Neural cell (in vitro differentiated cells): ENCODE results near the gene ZNF587. TPM values are rescaled to one million over a fixed set of nuclear protein-coding genes. Genes with fewer than 3 reads are reported as not detected.

ENCODE experiments used
- H2AFZ ChIP-seq: fragments of 200-600, 300-800 bp; sonication (generic), shearing (Covaris generic); 2 replicates; pipeline ENCODE4 v1.6.0; 2014; ENCODE audit warnings: low read depth, mild to moderate bottlenecking, antibody characterized with exemption, low read length, moderate library complexity
- H3F3A ChIP-seq: fragments of 200-600 bp; shearing (Covaris generic); 2 replicates; pipeline ENCODE4 v1.6.1; 2016; ENCODE audit warnings: mild to moderate bottlenecking, moderate library complexity, mixed read lengths, antibody characterized with exemption, low read length; ENCODE audit not compliant: insufficient read depth, poor library complexity, severe bottlenecking
- H3K27ac ChIP-seq: fragments of 200-600, 300-800 bp; sonication (generic), shearing (Covaris generic); 2 replicates; pipeline ENCODE4 v1.5.1; 2014; ENCODE audit warnings: mild to moderate bottlenecking, low read length, moderate library complexity
- H3K27me3 ChIP-seq: fragments of 300-800, 200-600 bp; sonication (generic), shearing (Covaris generic); 2 replicates; pipeline ENCODE4 v1.6.0; 2014; ENCODE audit warnings: mild to moderate bottlenecking, low read depth, low read length, moderate library complexity; ENCODE audit not compliant: insufficient read depth
- H3K36me3 ChIP-seq: fragments of 300-800, 200-600 bp; sonication (generic), shearing (Covaris generic); 2 replicates; pipeline ENCODE4 v1.5.1; 2014; ENCODE audit warnings: mild to moderate bottlenecking, antibody characterized with exemption, low read length, moderate library complexity; ENCODE audit not compliant: insufficient read depth
- H3K4me2 ChIP-seq: fragments of 300-800, 200-600 bp; sonication (generic), shearing (Covaris generic); 2 replicates; pipeline ENCODE4 v1.6.0; 2014; ENCODE audit warnings: mild to moderate bottlenecking, low read length
- H3K4me3 ChIP-seq: fragments of 300-800, 200-600 bp; sonication (generic), shearing (Covaris generic); 2 replicates; pipeline ENCODE4 v1.5.1; 2014; ENCODE audit warnings: mild to moderate bottlenecking, low read length, moderate library complexity
- H3K79me2 ChIP-seq: fragments of 200-600 bp; shearing (Covaris generic); replicated peaks from 2 replicates; pipeline ENCODE4 v1.6.0; 2014; ENCODE audit warnings: mild to moderate bottlenecking, low read length, moderate library complexity; ENCODE audit not compliant: insufficient read depth
- H3K9ac ChIP-seq: fragments of 300-800, 200-600 bp; sonication (generic), shearing (Covaris generic); 2 replicates; pipeline ENCODE4 v1.6.1; 2016; ENCODE audit warnings: mild to moderate bottlenecking, low read length, mixed read lengths
- H3K9me2 ChIP-seq: fragments of 200-600 bp; shearing (Covaris generic); 2 replicates; pipeline ENCODE4 v1.6.1; 2016; ENCODE audit warnings: mild to moderate bottlenecking, low read length, mixed read lengths; ENCODE audit not compliant: insufficient read depth
- H3K9me3 ChIP-seq: fragments of 200-600, 300-800 bp; sonication (generic), shearing (Covaris generic); 2 replicates; pipeline ENCODE4 v1.6.1; 2016; ENCODE audit warnings: mild to moderate bottlenecking, mixed run types, low read length, moderate library complexity, mixed read lengths
- H4K20me1 ChIP-seq: fragments of 200-600 bp; shearing (Covaris generic); 2 replicates; pipeline ENCODE4 v1.6.1; 2016; ENCODE audit warnings: mild to moderate bottlenecking, mixed run types; ENCODE audit not compliant: insufficient read depth
- CTCF ChIP-seq: fragments of 450-650 bp; IDR thresholded peaks from 2 replicates; pipeline ENCODE4 v1.5.1; 2014; ENCODE audit warnings: antibody characterized with exemption, mild to moderate bottlenecking, moderate library complexity; ENCODE audit not compliant: poor library complexity, severe bottlenecking
- EP300 ChIP-seq: fragments of 450-650 bp; conservative IDR thresholded peaks from 2 replicates; pipeline ENCODE4 v1.6.1; 2014; ENCODE audit warnings: antibody characterized with exemption, mild to moderate bottlenecking, moderate library complexity; ENCODE audit not compliant: poor library complexity, severe bottlenecking
- EZH2 ChIP-seq: fragments of 200-600, 300-800 bp; shearing (Covaris generic), sonication (generic); IDR thresholded peaks from 2 replicates; pipeline ENCODE4 v1.6.1; 2014; ENCODE audit warnings: antibody characterized with exemption, low read length, borderline replicate concordance, mild to moderate bottlenecking; ENCODE audit not compliant: insufficient read depth, poor library complexity, severe bottlenecking
- MXI1 ChIP-seq: fragments of 450-650 bp; conservative IDR thresholded peaks from 2 replicates; pipeline ENCODE4 v1.6.1; 2014; ENCODE audit warnings: antibody characterized with exemption, mild to moderate bottlenecking; ENCODE audit not compliant: poor library complexity, severe bottlenecking
- POLR2AphosphoS5 ChIP-seq: IDR thresholded peaks from 2 replicates; pipeline ENCODE4 v1.6.1; 2012
- RAD21 ChIP-seq: fragments of 450-650 bp; conservative IDR thresholded peaks from 2 replicates; pipeline ENCODE4 v1.6.1; 2014; ENCODE audit warnings: antibody characterized with exemption, mild to moderate bottlenecking, moderate library complexity
- REST ChIP-seq: IDR thresholded peaks from 2 replicates; pipeline ENCODE4 v1.6.1; 2012; ENCODE audit warnings: borderline replicate concordance
- SMC3 ChIP-seq: fragments of 450-650 bp; conservative IDR thresholded peaks from 2 replicates; pipeline ENCODE4 v1.6.1; 2014; ENCODE audit warnings: antibody characterized with exemption, mild to moderate bottlenecking, moderate library complexity; ENCODE audit not compliant: poor library complexity
- TAF1 ChIP-seq: IDR thresholded peaks from 2 replicates; pipeline ENCODE4 v1.6.1; 2012; ENCODE audit warnings: low read depth
- polyA plus RNA-seq: library from polyadenylated mRNA; depleted of rRNA; stranded (reverse); fragments of >200 nt; gene quantifications from 2 replicates; pipeline ENCODE4 v1.2.3, GENCODE V29; 2014

The ZNF587 gene
- polyA plus RNA-seq, 1 donor from 2014 or later = 16.8 TPM

- no peak for TF ChIP-seq EZH2
- peak; percentile 40 for TF ChIP-seq CTCF
- no peak for TF ChIP-seq RAD21
- TF ChIP-seq SMC3 = no peak
- TF ChIP-seq EP300 = no peak
- Histone ChIP-seq H3K27ac (peak overlapping the region; percentile 85), H3K9me3 (no peaks in the 10 kb centered on the region), H2AFZ (no peak overlapping the region), H3F3A (no peaks in the 10 kb centered on the region), H3K36me3 (no peaks in the 10 kb centered on the region), H4K20me1 (no peaks in the 10 kb centered on the region), H3K4me3 (peak overlapping the region; percentile 80), H3K9me2 (no peaks in the 10 kb centered on the region), H3K27me3 (no peaks in the 10 kb centered on the region), H3K9ac (peak overlapping the region; percentile 82), H3K79me2 (peaks cover 32% of the 10 kb centered on the region), H3K4me2 (peak overlapping the region; percentile 46)
Measured at GRCh38 chr19:57887195-57887941, 37.7 kb downstream of the ZNF587 start.

- Histone ChIP-seq H3K27me3 (no peaks in the 10 kb centered on the region), H2AFZ (peak overlapping the region; percentile 53), H3K4me3 (peak overlapping the region; percentile 80), H3K9me2 (no peaks in the 10 kb centered on the region), H3K36me3 (no peaks in the 10 kb centered on the region), H3K9ac (peak overlapping the region; percentile 82), H4K20me1 (no peaks in the 10 kb centered on the region), H3K4me2 (peak overlapping the region; percentile 46), H3F3A (no peaks in the 10 kb centered on the region), H3K79me2 (peaks cover 32% of the 10 kb centered on the region), H3K9me3 (no peaks in the 10 kb centered on the region), H3K27ac (peak overlapping the region; percentile 85)
- TF ChIP-seq EZH2 = no peak
- no peak for TF ChIP-seq MXI1
- TF ChIP-seq POLR2AphosphoS5 = no peak
- no peak for TF ChIP-seq TAF1
- no peak for TF ChIP-seq SMC3
- TF ChIP-seq CTCF = no peak
- no peak for TF ChIP-seq EP300
- TF ChIP-seq RAD21 = no peak
- no peak for TF ChIP-seq REST
Measured at GRCh38 chr19:57888107-57888559, 38.5 kb downstream of the ZNF587 start.
